Fibroblast of skin of right biceps (primary cell): ENCODE data around the gene IGSF9.
A peak's percentile ranks its signal among the peaks of the same experiment; 100 is the strongest.

Experiments used
- DNase-seq: peaks from one replicate; pipeline ENCODE4 v3.0.0-alpha.2; 2013

IGSF9 gene

GRCh38 chr1:159895286-159895685, 50.1 kb downstream of the IGSF9 start:
- no peak for DNase-seq

- DNase-seq, result no peak
Measured at GRCh38 chr1:159892944-159893343, 52.5 kb downstream of the IGSF9 start.

DNA sequence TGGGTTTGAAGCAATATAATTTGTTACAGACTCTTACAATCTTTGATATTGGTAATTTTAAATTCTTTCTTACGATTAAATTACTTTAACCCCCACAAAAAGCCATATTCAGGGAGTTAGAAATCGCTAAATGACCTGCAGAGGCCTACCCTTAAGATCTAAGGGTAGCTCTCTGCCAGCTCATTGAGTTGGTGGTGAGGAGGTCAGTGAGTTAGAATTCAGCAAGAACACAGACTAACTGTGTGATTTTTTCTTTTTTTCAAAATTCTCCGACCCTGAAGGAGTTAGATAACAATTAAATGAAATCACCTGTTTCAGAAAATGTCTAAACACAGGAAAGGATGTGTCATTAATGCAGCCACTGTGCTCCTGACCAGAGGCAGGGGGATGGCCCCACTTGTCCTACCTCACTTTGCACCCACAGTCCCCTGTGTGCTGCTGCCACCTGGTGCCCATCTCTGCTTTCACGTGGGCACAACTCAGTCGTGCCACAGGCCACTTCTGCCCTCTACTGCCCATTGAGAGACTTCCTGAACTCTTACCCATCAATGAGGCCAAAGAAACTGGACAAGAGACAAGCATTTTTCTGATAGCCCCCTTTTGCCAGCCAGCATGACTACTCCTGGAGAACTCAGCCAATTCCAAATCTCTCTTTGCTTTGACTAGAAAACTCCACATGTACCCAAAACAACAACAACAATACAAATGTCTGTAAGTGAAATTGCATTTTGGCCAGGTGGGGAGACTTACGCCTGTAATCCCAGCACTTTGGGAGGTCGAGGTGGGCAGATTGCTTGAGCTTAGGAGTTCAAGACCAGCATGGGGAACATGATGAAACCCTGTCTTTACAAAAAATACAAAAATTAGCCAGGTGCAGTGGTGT, 53.9 kb downstream of the IGSF9 start:
- DNase-seq, result peak; percentile 86

DNA sequence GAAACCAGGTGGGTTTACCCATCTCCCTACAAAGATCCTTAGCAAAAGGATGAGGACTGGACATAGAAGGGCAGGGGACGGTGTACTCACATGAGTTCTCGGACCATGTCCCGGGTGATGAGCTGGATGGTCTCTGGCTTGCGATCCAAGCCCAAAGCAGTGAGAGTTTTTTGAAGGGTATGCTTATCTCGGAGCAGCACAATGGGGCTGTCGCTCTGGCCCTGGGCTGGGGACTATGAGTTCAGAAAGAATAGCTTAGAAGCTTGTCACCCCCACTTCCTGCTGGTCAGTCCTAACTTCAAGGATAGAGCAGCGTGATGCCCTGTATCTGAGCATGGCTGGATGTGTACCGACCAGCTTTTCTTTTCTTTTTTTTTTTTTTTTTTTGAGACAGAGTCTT, 55.0 kb downstream of the IGSF9 start:
- no peak for DNase-seq

GRCh38 chr1:159889821-159890252, 55.6 kb downstream of the IGSF9 start:
- peak; percentile 94 for DNase-seq

- no peak for DNase-seq
Measured at GRCh38 chr1:159889202-159889601, 56.2 kb downstream of the IGSF9 start.

GRCh38 chr1:159884296-159884695, 61.1 kb downstream of the IGSF9 start:
- DNase-seq, result no peak

GRCh38 chr1:159883134-159883533, 62.3 kb downstream of the IGSF9 start:
- no peak for DNase-seq

DNA sequence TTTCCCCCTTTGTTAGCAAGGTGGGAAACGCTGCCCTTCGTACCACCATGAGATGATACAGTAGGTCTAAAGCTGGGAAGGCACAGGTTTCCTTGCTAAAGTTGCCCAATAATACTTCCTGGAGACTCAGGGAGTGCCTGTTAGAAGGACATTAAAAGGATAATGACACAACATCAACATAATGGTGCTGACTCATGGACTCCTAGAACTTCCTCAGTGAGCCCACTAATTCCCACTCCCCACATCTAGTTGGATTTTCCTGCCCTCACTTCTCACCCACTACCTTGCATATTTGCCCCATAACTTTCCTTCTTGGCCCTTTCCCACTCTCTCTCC, 62.9 kb downstream of the IGSF9 start:
- peak; percentile 56 for DNase-seq

DNA sequence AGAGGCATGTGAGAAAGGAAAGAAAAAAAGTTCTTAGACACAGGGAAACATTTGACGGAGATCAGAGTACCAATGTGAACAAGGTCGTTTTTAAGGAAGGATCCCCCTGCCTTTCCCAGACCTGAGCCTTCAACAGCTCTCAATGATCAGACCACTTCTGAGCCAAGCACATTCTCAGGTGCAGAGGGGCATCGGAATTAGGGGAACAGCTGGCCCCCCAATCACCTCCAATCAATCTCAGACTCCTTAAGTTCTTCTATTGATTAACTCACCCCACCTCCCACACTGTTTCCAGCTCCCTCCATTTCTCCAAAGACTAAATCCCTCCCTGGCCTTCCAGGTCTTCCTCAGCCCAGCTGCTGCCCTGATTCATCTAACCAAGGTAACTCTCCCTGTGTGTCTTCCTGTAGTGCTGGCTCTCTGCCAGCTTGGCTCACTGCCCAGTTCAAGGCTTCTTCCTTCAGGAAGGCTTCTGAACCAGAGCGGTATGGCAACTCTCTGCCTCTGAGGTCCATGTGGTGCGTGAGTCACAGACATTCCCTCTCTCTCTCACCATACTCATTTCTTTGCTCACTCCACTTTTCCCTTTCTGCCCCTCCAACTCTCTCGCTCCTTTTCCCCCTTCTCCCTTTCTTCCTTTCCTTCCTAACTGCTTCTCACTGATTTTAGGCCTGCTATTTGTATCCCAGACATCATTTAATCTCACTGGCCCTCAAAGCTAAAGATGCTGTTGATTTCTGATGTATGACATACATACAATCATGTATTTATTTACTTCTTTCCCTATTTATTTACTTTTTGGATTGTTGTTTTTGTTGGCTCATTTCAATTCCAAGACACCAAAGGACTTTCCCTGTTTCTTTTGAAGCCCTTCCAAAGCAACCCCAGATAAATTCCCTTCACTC, 63.5 kb downstream of the IGSF9 start:
- peak; percentile 99 for DNase-seq

GRCh38 chr1:159880430-159880829, 65.0 kb downstream of the IGSF9 start:
- DNase-seq, result no peak

GRCh38 chr1:159879977-159880376, 65.4 kb downstream of the IGSF9 start:
- DNase-seq, result peak; percentile 78

GRCh38 chr1:159879136-159879535, 66.3 kb downstream of the IGSF9 start:
- DNase-seq, result no peak

GRCh38 chr1:159877695-159878444, 67.5 kb downstream of the IGSF9 start:
- no peak for DNase-seq
